Panc1 (cell line): ENCODE data around the gene MGST2. TPM values are rescaled to one million over a fixed set of nuclear protein-coding genes. Genes with fewer than 3 reads are reported as not detected.

Experiments
- ATAC-seq: fragments of 200-7000 bp; cut with Tn5 transposase; 2 replicates; pipeline ENCODE4 v1.9.1; 2020; ENCODE audit warnings: mild to moderate bottlenecking, moderate library complexity
- BruUV-seq: library from RNA; stranded (reverse); fragments of 400-500 nt; replicated peaks from 2 replicates; lab custom pipeline; 2021; lab: Mats Ljungman, UMichigan
- CTCF ChIA-PET: fragments of 300-600 bp; sonication (Branson Sonifier 250); formaldehyde crosslinking; loops from one replicate; lab custom pipeline; 2022; ENCODE audit warnings: antibody characterized with exemption; lab: Charles Lee
- POLR2A ChIA-PET: fragments of 300-600 bp; sonication (Branson Sonifier 250); formaldehyde crosslinking; loops from one replicate; lab custom pipeline; 2022; ENCODE audit warnings: antibody characterized with exemption; lab: Charles Lee
- DNase-seq: peaks from one replicate; pipeline ENCODE4 v3.0.0-alpha.2; 2010; ENCODE audit warnings: low read depth, low spot score
- H3K27ac ChIP-seq: 2 replicates; pipeline ENCODE4 v1.5.1; 2011; ENCODE audit warnings: mild to moderate bottlenecking, low read length, inconsistent platforms
- H3K27me3 ChIP-seq: fragments of 200-500 bp; sonication (Bioruptor generic); 2 replicates; pipeline ENCODE4 v1.6.0; 2014; ENCODE audit warnings: low read length, inconsistent platforms; ENCODE audit not compliant: control insufficient read depth, insufficient read depth
- H3K36me3 ChIP-seq: fragments of 200-500 bp; sonication (Bioruptor generic); 2 replicates; pipeline ENCODE4 v1.5.1; 2014; ENCODE audit warnings: inconsistent platforms, mild to moderate bottlenecking, low read length, moderate library complexity; ENCODE audit not compliant: control insufficient read depth, insufficient read depth
- H3K4me1 ChIP-seq: 2 replicates; pipeline ENCODE4 v1.5.1; 2011; ENCODE audit warnings: inconsistent platforms, mild to moderate bottlenecking, low read length, moderate library complexity; ENCODE audit not compliant: control insufficient read depth, insufficient read depth
- H3K4me3 ChIP-seq, 2 experiments: 2 replicates each; pipeline ENCODE4 v1.5.1; 2011 to 2012; ENCODE audit warnings: low read depth in 2 of 2, low read length in 2 of 2, mild to moderate bottlenecking in 2 of 2, inconsistent platforms in 1 of 2, moderate library complexity in 1 of 2
- H3K9me3 ChIP-seq: fragments of 200-500 bp; sonication (Bioruptor generic); 2 replicates; pipeline ENCODE4 v1.5.1; 2014; ENCODE audit warnings: low read depth, mild to moderate bottlenecking, inconsistent platforms, low read length, moderate library complexity; ENCODE audit not compliant: control insufficient read depth, insufficient read depth
- CTCF ChIP-seq: fragments of 450-650 bp; IDR thresholded peaks from 2 replicates; pipeline ENCODE4 v1.5.1; 2017; ENCODE audit warnings: mild to moderate bottlenecking
- POLR2AphosphoS5 ChIP-seq: IDR thresholded peaks from 2 replicates; pipeline ENCODE4 v1.6.1; 2012; ENCODE audit warnings: mild to moderate bottlenecking, low read depth, low read length, moderate library complexity
- REST ChIP-seq, 2 experiments: IDR thresholded peaks; 2 replicates each; pipeline ENCODE4 v1.6.1; 2011 to 2012; ENCODE audit warnings: low read depth in 2 of 2, control low read depth in 1 of 2, low read length in 1 of 2, mild to moderate bottlenecking in 1 of 2, moderate library complexity in 1 of 2; ENCODE audit not compliant: insufficient read depth in 1 of 2
- SIN3A ChIP-seq: IDR thresholded peaks from 2 replicates; pipeline ENCODE4 v1.6.1; 2012; ENCODE audit warnings: low read depth, mild to moderate bottlenecking, low read length, moderate library complexity, borderline replicate concordance; ENCODE audit not compliant: insufficient read depth
- TCF7L2 ChIP-seq: IDR thresholded peaks from 2 replicates; pipeline ENCODE4 v1.6.1; 2011; ENCODE audit warnings: mild to moderate bottlenecking, low read depth, low read length, inconsistent platforms
- in situ Hi-C: cut with HindIII; loops from 2 replicates; pipeline ENCODE4 v1.10.0; 2016; ENCODE audit warnings: low sequenced_read_pairs, low pct_unique_long_range_greater_than_20kb
- intact Hi-C: fragments of 100-400 bp; cut with micrococcal nuclease; formaldehyde crosslinking; loops from one replicate; pipeline ENCODE4 v1.10.0; 2022; ENCODE audit not compliant: unreplicated experiment
- total RNA-seq: library from RNA; stranded (reverse); gene quantifications from one replicate; pipeline ENCODE4 v1.2.1, GENCODE V29; 2021; ENCODE audit not compliant: unreplicated experiment

Gene MGST2
- total RNA-seq, 1 experiment from 2014 or later = 17.4 TPM

GRCh38 chr4:139690419-139690818, 24.8 kb downstream of the MGST2 start:
- H3K4me1 ChIP-seq = no peaks in the 10 kb centered on the region
- POLR2A ChIA-PET = no interaction called here
- H3K27me3 ChIP-seq = no peaks in the 10 kb centered on the region
- intact Hi-C loops (no loop called here), in situ Hi-C loops (no loop called here)
- H3K9me3 ChIP-seq = no peaks in the 10 kb centered on the region
- no peak for TF ChIP-seq REST (IDR thresholded peaks at IDR 0.05; ENCODE audit: insufficient read depth in 1 of 2, low read depth in 2 of 2, low read length in 1 of 2)
- TF ChIP-seq POLR2AphosphoS5 = no peak
- no peak for TF ChIP-seq SIN3A
- no peak for TF ChIP-seq TCF7L2
- TF ChIP-seq CTCF = no peak
- CTCF ChIA-PET = no interaction called here
- H3K27ac ChIP-seq = no peak overlapping the region
- ATAC-seq = no peak
- H3K36me3 ChIP-seq = no peaks in the 10 kb centered on the region
- DNase-seq = no peak
- no TSS peak for BruUV-seq
- no peak overlapping the region for H3K4me3 ChIP-seq

GRCh38 chr4:139692309-139693012, 26.8 kb downstream of the MGST2 start:
- in situ Hi-C loops (no loop called here), intact Hi-C loops (no loop called here)
- no peak overlapping the region for H3K27ac ChIP-seq
- ATAC-seq = no peak
- H3K27me3 ChIP-seq = no peaks in the 10 kb centered on the region
- no peak overlapping the region for H3K4me3 ChIP-seq
- BruUV-seq = no TSS peak
- ChIA-PET POLR2A (no interaction called here), CTCF (interaction anchor here (0.6 kb wide), 1 partner anchor 505 kb away, joined by 11 read pairs; no protein-coding TSS in a partner anchor)
- no peaks in the 10 kb centered on the region for H3K36me3 ChIP-seq
- no peak for DNase-seq
- H3K9me3 ChIP-seq = no peaks in the 10 kb centered on the region
- no peaks in the 10 kb centered on the region for H3K4me1 ChIP-seq
- TF ChIP-seq SIN3A (no peak), CTCF (peak; percentile 32; the same call in 1 of the 2 replicates), POLR2AphosphoS5 (no peak), REST (IDR thresholded peaks at IDR 0.05; ENCODE audit: insufficient read depth in 1 of 2, low read depth in 2 of 2, low read length in 1 of 2) (no peak)
